Breast epithelium (tissue), 4 donors: ENCODE data around the gene TOMM7. TPM values are rescaled to one million over a fixed set of nuclear protein-coding genes. Genes with fewer than 3 reads are reported as not detected.

Source experiments
- DNase-seq, 2 donors: peaks; one replicate each; pipeline ENCODE4 v3.0.0-alpha.2; 2019; ENCODE audit warnings: low spot score in 2 of 2
- H3K27ac ChIP-seq, 2 donors: fragments of 200-600 bp; sonication (generic) in 1 of 2; one replicate each; pipeline ENCODE4 v1.5.1; 2016 to 2019; ENCODE audit warnings: mild to moderate bottlenecking in 1 of 2
- H3K27me3 ChIP-seq, 2 donors: fragments of 200-600 bp; sonication (generic) in 1 of 2; one replicate each; pipeline versions ENCODE4 v1.5.1 to v1.6.0; 2017 to 2019; ENCODE audit warnings: control low read depth in 1 of 2, mild to moderate bottlenecking in 1 of 2
- H3K36me3 ChIP-seq: fragments of 200-600 bp; one replicate; pipeline ENCODE4 v1.5.1; 2019
- H3K4me1 ChIP-seq, 2 donors: fragments of 200-600 bp; sonication (generic); one replicate each; pipeline ENCODE4 v1.5.1; 2016 to 2019; ENCODE audit warnings: control low read depth in 1 of 2
- H3K4me3 ChIP-seq, 3 donors: fragments of 200-600 bp; sonication (generic); 1 replicate in 2 of 3; 2 replicates in 1 of 3; pipeline ENCODE4 v1.5.1; 2016 to 2019; ENCODE audit warnings: mild to moderate bottlenecking in 3 of 3, moderate library complexity in 2 of 3
- H3K9me3 ChIP-seq, 2 donors: fragments of 200-600 bp; sonication (generic) in 1 of 2; one replicate each; pipeline ENCODE4 v1.5.1; 2016 to 2019; ENCODE audit warnings: control low read depth in 1 of 2
- POLR2A ChIP-seq: fragments of 450-650 bp; IDR thresholded peaks from one replicate; pipeline ENCODE4 v1.6.1; 2016; ENCODE audit warnings: antibody characterized with exemption, mild to moderate bottlenecking, moderate library complexity
- POLR2AphosphoS5 ChIP-seq, 3 donors: sonication (generic); formaldehyde crosslinking; IDR thresholded peaks; one replicate each; pipeline ENCODE4 v1.6.1; 2017; ENCODE audit warnings: antibody characterized with exemption in 3 of 3
- intact Hi-C: fragments of 100-400 bp; cut with DNase I; formaldehyde crosslinking; loops from one replicate; pipeline ENCODE4 v1.15.1; 2023; ENCODE audit warnings: low total_unique reads
- total RNA-seq, 3 donors: library from RNA; depleted of rRNA; stranded (reverse); fragments of >200 nt; gene quantifications; one replicate each; pipeline ENCODE4 v1.1.0, GENCODE V29; 2016
- TF ChIP-seq, protein P1 (sequence below), 3 donors: fragments of 450-650 bp; IDR thresholded peaks; one replicate each; pipeline ENCODE4 v1.5.1; 2016 to 2017; ENCODE audit warnings: antibody characterized with exemption in 3 of 3, mild to moderate bottlenecking in 3 of 3, moderate library complexity in 3 of 3

TOMM7 gene
- total RNA-seq, 3 donors from 2014 or later = 191 to 304 (median 210) TPM

DNA sequence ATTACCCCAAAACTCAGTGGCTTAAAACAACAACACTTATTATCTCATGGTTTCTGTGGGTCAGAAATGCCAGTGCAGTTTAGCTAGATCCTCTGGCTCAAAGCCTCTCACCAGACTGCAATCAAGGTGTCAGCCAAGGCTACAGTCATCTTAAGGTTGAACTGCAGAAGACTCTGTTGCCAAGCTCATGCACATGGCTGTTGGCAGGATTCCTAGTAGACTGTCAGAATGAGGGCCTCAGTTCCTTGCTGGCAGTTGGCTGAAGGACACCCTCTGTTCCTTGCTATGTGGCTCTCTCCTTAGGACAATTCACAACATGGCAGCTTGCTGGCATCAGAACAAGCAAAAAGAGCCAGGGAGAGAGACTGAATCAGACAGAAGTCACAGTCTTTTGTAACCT lies 34.7 kb downstream of the TOMM7 start:
- H3K4me3 ChIP-seq = no peak overlapping the region
- H3K27ac ChIP-seq = no peak overlapping the region
- intact Hi-C loops = no loop called here
- no peak for DNase-seq
- no peaks in the 10 kb centered on the region for H3K27me3 ChIP-seq
- no peaks in the 10 kb centered on the region for H3K36me3 ChIP-seq
- TF ChIP-seq POLR2AphosphoS5 (IDR thresholded peaks at IDR 0.05) = no peak
- TF ChIP-seq, protein P1, sequence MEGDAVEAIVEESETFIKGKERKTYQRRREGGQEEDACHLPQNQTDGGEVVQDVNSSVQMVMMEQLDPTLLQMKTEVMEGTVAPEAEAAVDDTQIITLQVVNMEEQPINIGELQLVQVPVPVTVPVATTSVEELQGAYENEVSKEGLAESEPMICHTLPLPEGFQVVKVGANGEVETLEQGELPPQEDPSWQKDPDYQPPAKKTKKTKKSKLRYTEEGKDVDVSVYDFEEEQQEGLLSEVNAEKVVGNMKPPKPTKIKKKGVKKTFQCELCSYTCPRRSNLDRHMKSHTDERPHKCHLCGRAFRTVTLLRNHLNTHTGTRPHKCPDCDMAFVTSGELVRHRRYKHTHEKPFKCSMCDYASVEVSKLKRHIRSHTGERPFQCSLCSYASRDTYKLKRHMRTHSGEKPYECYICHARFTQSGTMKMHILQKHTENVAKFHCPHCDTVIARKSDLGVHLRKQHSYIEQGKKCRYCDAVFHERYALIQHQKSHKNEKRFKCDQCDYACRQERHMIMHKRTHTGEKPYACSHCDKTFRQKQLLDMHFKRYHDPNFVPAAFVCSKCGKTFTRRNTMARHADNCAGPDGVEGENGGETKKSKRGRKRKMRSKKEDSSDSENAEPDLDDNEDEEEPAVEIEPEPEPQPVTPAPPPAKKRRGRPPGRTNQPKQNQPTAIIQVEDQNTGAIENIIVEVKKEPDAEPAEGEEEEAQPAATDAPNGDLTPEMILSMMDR (IDR thresholded peaks at IDR 0.05) = no peak
- TF ChIP-seq POLR2A = no peak
- no peaks in the 10 kb centered on the region for H3K4me1 ChIP-seq
- no peaks in the 10 kb centered on the region for H3K9me3 ChIP-seq

DNA sequence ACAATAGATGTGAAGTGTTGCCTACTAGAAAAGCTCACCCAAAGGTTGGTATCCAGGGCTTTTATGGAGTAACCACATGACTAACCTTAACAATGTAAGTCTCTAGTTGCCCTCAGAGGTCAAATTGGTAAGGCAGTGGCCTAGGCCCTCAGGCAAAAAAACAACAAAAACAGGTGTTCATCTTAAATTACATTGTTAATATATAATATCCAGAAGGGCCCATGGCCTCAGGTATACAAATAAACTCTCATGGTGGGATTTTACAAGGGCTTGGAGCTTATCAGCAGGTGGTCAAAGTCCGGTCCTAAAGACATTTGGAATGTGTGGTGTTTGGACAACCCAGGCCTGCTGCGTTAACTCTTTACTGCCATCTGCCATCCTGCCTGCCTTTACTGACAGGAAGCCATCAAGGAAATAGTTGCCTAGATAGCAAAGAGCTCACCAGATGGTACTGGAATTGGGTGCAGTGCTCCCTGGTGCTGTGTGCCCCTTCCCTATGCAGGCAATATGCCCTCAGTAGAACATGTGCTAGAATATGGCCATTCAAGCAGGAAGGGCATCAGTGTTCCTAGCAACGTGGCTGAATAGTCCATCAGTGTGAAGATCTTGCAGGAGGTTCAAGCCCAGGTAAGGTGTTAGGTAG lies 36.2 kb downstream of the TOMM7 start:
- no peak overlapping the region for H3K4me3 ChIP-seq
- H3K27ac ChIP-seq = no peak overlapping the region
- TF ChIP-seq POLR2A (no peak), POLR2AphosphoS5 (IDR thresholded peaks at IDR 0.05) (no peak)
- TF ChIP-seq, protein P1 (IDR thresholded peaks at IDR 0.05) = no peak
- no peaks in the 10 kb centered on the region for H3K4me1 ChIP-seq
- no peaks in the 10 kb centered on the region for H3K9me3 ChIP-seq
- intact Hi-C loops = no loop called here
- no peaks in the 10 kb centered on the region for H3K27me3 ChIP-seq
- no peak for DNase-seq
- no peaks in the 10 kb centered on the region for H3K36me3 ChIP-seq

DNA sequence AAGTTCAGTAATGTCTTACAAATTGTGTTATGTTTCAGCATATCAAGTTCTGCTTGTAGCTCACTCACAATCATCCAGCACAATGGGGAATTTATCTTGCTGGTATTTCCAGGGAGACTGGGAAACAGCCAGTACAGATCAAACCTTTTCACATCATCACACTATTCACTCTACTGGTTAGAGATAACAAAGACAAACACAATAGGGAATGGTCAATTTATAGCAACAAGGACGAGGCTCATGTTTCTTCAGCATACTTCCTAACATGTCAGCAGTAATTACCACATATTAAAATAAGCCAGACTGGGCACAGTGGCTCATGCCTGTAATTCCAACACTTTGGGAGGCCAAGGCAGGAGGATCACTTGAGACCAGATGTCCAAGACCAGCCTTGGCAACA lies 38.3 kb downstream of the TOMM7 start:
- Histone ChIP-seq H3K4me3 (no peak overlapping the region), H3K4me1 (no peaks in the 10 kb centered on the region), H3K9me3 (no peaks in the 10 kb centered on the region), H3K27me3 (no peaks in the 10 kb centered on the region), H3K27ac (no peak overlapping the region), H3K36me3 (no peaks in the 10 kb centered on the region)
- intact Hi-C loops = no loop called here
- DNase-seq = no peak
- TF ChIP-seq POLR2AphosphoS5 (IDR thresholded peaks at IDR 0.05) (no peak), POLR2A (no peak)
- TF ChIP-seq, protein P1 (IDR thresholded peaks at IDR 0.05) = no peak

DNA sequence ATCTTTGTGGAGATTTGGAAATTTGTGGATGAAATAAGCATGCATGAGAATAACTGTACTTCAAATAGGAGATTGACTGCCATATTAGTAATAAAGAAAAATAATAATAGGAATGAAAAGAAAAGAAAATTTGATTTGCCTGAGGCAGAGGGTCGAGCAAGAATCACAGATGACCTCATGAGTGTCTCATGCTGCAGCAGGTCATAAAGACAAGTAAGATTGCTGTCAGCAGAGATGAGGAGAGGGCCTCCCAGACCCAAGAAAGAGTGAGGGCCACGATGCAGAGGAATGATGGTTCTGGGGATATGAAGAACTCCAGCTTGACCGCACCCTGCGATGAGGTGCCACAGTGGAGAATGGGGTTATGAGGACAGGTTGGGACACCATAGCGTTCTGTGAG lies 39.2 kb downstream of the TOMM7 start:
- intact Hi-C loops = no loop called here
- no peaks in the 10 kb centered on the region for H3K27me3 ChIP-seq
- H3K36me3 ChIP-seq = no peaks in the 10 kb centered on the region
- TF ChIP-seq POLR2A = no peak
- TF ChIP-seq, protein P1 (IDR thresholded peaks at IDR 0.05) = no peak
- no peak for TF ChIP-seq POLR2AphosphoS5 (IDR thresholded peaks at IDR 0.05)
- no peak for DNase-seq
- H3K9me3 ChIP-seq = no peaks in the 10 kb centered on the region
- H3K27ac ChIP-seq = no peak overlapping the region
- H3K4me3 ChIP-seq = no peak overlapping the region
- no peaks in the 10 kb centered on the region for H3K4me1 ChIP-seq

DNA sequence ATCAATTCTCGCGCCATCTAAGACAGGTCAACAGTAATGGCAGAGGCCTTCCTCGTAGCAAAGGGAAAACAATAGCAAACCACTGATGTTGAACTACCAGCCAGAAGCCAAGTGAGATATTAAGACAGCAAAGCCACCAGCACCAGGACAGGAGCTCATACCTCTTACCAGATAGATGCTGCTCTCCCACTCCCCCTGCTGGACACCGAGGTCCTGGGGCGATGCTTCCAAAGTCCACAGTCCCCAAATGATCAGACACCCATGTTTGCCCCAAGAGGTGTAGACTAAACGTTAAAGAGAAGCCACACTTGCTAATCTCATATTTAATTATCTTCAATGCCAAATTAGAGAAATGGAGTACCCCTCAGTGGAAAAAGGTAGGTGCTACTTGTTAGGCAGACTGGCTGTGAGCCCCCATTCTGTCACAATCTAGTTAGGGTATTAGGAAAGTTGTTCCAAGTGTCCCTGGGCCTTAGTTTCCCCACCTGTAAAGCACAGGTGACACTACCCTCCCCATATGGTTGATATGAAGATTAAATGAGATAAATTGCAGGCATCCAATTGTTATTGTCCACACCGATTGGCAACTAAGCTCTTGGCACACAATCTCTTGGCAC lies 39.9 kb downstream of the TOMM7 start:
- no peak for TF ChIP-seq POLR2AphosphoS5 (IDR thresholded peaks at IDR 0.05)
- TF ChIP-seq, protein P1 (IDR thresholded peaks at IDR 0.05) = peak in 2 of 3 donors; percentile 31 to 49
- Histone ChIP-seq H3K9me3 (no peaks in the 10 kb centered on the region), H3K4me1 (no peaks in the 10 kb centered on the region), H3K27ac (peak overlapping the region in 1 of 2 donors; percentile 93), H3K27me3 (no peaks in the 10 kb centered on the region), H3K4me3 (no peak overlapping the region), H3K36me3 (no peaks in the 10 kb centered on the region)
- DNase-seq = peak in 1 of 2 donors; percentile 53
- intact Hi-C loops = no loop called here
